Mesendoderm (in vitro differentiated cells): ENCODE results near the gene ARSB.
A peak's percentile ranks its signal among the peaks of the same experiment; 100 is the strongest.

Experiments
- DNase-seq: peaks from one replicate; pipeline ENCODE4 v3.0.0; 2013
- H2AK5ac ChIP-seq: 2 replicates; pipeline ENCODE4 v1.6.1; 2013; ENCODE audit warnings: low read length, inconsistent platforms
- H2BK120ac ChIP-seq: 2 replicates; pipeline ENCODE4 v1.6.1; 2013; ENCODE audit warnings: low read depth, mild to moderate bottlenecking, low read length, moderate library complexity, mixed read lengths
- H2BK15ac ChIP-seq: replicated peaks from 2 replicates; pipeline ENCODE4 v1.6.1; 2013; ENCODE audit warnings: low read depth, mild to moderate bottlenecking, moderate library complexity
- H2BK5ac ChIP-seq: 2 replicates; pipeline ENCODE4 v1.6.1; 2013; ENCODE audit warnings: low read length, inconsistent platforms
- H3K18ac ChIP-seq: 2 replicates; pipeline ENCODE4 v1.6.1; 2013; ENCODE audit warnings: mild to moderate bottlenecking, low read length, mixed read lengths
- H3K23ac ChIP-seq: one replicate; pipeline ENCODE4 v1.6.1; 2013; ENCODE audit warnings: low read length
- H3K27ac ChIP-seq: 2 replicates; pipeline ENCODE4 v1.5.1; 2013; ENCODE audit warnings: low read depth, mild to moderate bottlenecking, inconsistent platforms, low read length, moderate library complexity
- H3K27me3 ChIP-seq: 2 replicates; pipeline ENCODE4 v1.6.1; 2013; ENCODE audit warnings: low read length, control low read depth, mild to moderate bottlenecking, inconsistent platforms; ENCODE audit not compliant: insufficient read depth, poor library complexity
- H3K36me3 ChIP-seq: 2 replicates; pipeline ENCODE4 v1.6.1; 2013; ENCODE audit warnings: low read length, inconsistent platforms; ENCODE audit not compliant: control insufficient read depth, insufficient read depth
- H3K4ac ChIP-seq: one replicate; pipeline ENCODE4 v1.6.1; 2013; ENCODE audit warnings: low read depth, mild to moderate bottlenecking, low read length, moderate library complexity
- H3K4me1 ChIP-seq: 2 replicates; pipeline ENCODE4 v1.6.1; 2013; ENCODE audit warnings: low read depth, low read length, inconsistent platforms; ENCODE audit not compliant: control insufficient read depth
- H3K4me2 ChIP-seq: 2 replicates; pipeline ENCODE4 v1.6.1; 2013; ENCODE audit warnings: low read length
- H3K4me3 ChIP-seq: 2 replicates; pipeline ENCODE4 v1.5.1; 2013; ENCODE audit warnings: mild to moderate bottlenecking, low read length
- H3K56ac ChIP-seq: one replicate; pipeline ENCODE4 v1.6.1; 2013; ENCODE audit warnings: low read length
- H3K79me1 ChIP-seq: 2 replicates; pipeline ENCODE4 v1.6.1; 2013; ENCODE audit warnings: low read length, inconsistent platforms
- H3K79me2 ChIP-seq: 2 replicates; pipeline ENCODE4 v1.6.1; 2013; ENCODE audit warnings: mild to moderate bottlenecking, low read length; ENCODE audit not compliant: control insufficient read depth, insufficient read depth
- H3K9ac ChIP-seq: 2 replicates; pipeline ENCODE4 v1.6.1; 2013; ENCODE audit warnings: low read length, inconsistent platforms
- H4K5ac ChIP-seq: one replicate; pipeline ENCODE4 v1.6.1; 2013; ENCODE audit warnings: low read length
- H4K8ac ChIP-seq: one replicate; pipeline ENCODE4 v1.6.1; 2013; ENCODE audit warnings: low read depth, mild to moderate bottlenecking, control low read depth, low read length, moderate library complexity
- WGBS: extraction: QIAGEN DNeasy Blood & Tissue Kit; methylation state at CpG from one replicate; pipeline ENCODE4 v1.1.7; 2013; ENCODE audit warnings: low lambda C conversion rate, missing lambda C conversion rate; ENCODE audit not compliant: insufficient coverage; ENCODE audit errors: extremely low coverage; 5-methylcytosine and 5-hydroxymethylcytosine counted together

Gene ARSB

GRCh38 chr5:78958672-78959445 lies 26.3 kb downstream of the ARSB start:
- WGBS: no CpG with 5 or more reads among the region's 3 CpGs

GRCh38 chr5:78956901-78957300 lies 28.2 kb downstream of the ARSB start:
- H3K56ac ChIP-seq: no peak overlapping the region
- no peaks in the 10 kb centered on the region for H3K79me1 ChIP-seq
- no peak overlapping the region for H4K5ac ChIP-seq
- H3K36me3 ChIP-seq: no peaks in the 10 kb centered on the region
- H4K8ac ChIP-seq: no peak overlapping the region
- H2BK15ac ChIP-seq: no peak overlapping the region
- H2BK5ac ChIP-seq: no peak overlapping the region
- no CpG with 5 or more reads among the region's 1 CpG for WGBS
- H2BK120ac ChIP-seq: no peak overlapping the region
- no peak overlapping the region for H3K23ac ChIP-seq
- no peaks in the 10 kb centered on the region for H3K79me2 ChIP-seq
- no peaks in the 10 kb centered on the region for H3K27me3 ChIP-seq
- no peak overlapping the region for H3K18ac ChIP-seq
- no peaks in the 10 kb centered on the region for H3K4me1 ChIP-seq
- DNase-seq: no peak
- no peak overlapping the region for H3K4me2 ChIP-seq
- no peak overlapping the region for H2AK5ac ChIP-seq
- H3K4ac ChIP-seq: no peak overlapping the region
- no peak overlapping the region for H3K27ac ChIP-seq
- no peak overlapping the region for H3K9ac ChIP-seq
- H3K4me3 ChIP-seq: no peak overlapping the region

More at GRCh38 chr5:78958672-78959445, 26.3 kb downstream of the ARSB start:
- H4K8ac ChIP-seq: no peak overlapping the region
- no peak overlapping the region for H3K4ac ChIP-seq
- H3K79me1 ChIP-seq: no peaks in the 10 kb centered on the region
- H3K4me1 ChIP-seq: no peaks in the 10 kb centered on the region
- H3K4me2 ChIP-seq: no peak overlapping the region
- H3K9ac ChIP-seq: no peak overlapping the region
- no peak overlapping the region for H4K5ac ChIP-seq
- no peak overlapping the region for H3K56ac ChIP-seq
- no peak overlapping the region for H3K23ac ChIP-seq
- H3K27ac ChIP-seq: no peak overlapping the region
- H3K18ac ChIP-seq: no peak overlapping the region
- no peaks in the 10 kb centered on the region for H3K27me3 ChIP-seq
- no peak overlapping the region for H3K4me3 ChIP-seq
- H2BK120ac ChIP-seq: no peak overlapping the region
- no peak for DNase-seq
- no peaks in the 10 kb centered on the region for H3K79me2 ChIP-seq
- H3K36me3 ChIP-seq: no peaks in the 10 kb centered on the region
- no peak overlapping the region for H2AK5ac ChIP-seq
- no peak overlapping the region for H2BK15ac ChIP-seq
- no peak overlapping the region for H2BK5ac ChIP-seq

GRCh38 chr5:78953092-78953800 lies 31.9 kb downstream of the ARSB start:
- Histone ChIP-seq H3K27me3 (no peaks in the 10 kb centered on the region), H3K79me1 (no peaks in the 10 kb centered on the region), H3K4me1 (no peaks in the 10 kb centered on the region), H4K8ac (no peak overlapping the region), H3K9ac (no peak overlapping the region), H3K4ac (no peak overlapping the region), H4K5ac (no peak overlapping the region), H3K27ac (no peak overlapping the region), H3K4me2 (no peak overlapping the region), H3K4me3 (no peak overlapping the region), H3K56ac (no peak overlapping the region), H3K18ac (no peak overlapping the region), H2BK15ac (no peak overlapping the region), H3K23ac (no peak overlapping the region), H3K36me3 (no peaks in the 10 kb centered on the region), H2BK5ac (no peak overlapping the region), H3K79me2 (no peaks in the 10 kb centered on the region), H2BK120ac (no peak overlapping the region), H2AK5ac (no peak overlapping the region)
- DNase-seq: no peak
- no CpG with 5 or more reads among the region's 4 CpGs for WGBS

- Histone ChIP-seq H2BK15ac (no peak overlapping the region), H3K79me2 (no peaks in the 10 kb centered on the region), H3K36me3 (no peaks in the 10 kb centered on the region), H3K4me2 (no peak overlapping the region), H2BK5ac (peak overlapping the region; percentile 78), H3K79me1 (no peaks in the 10 kb centered on the region), H4K8ac (no peak overlapping the region), H3K4ac (no peak overlapping the region), H3K4me3 (no peak overlapping the region), H3K56ac (peak overlapping the region; percentile 54), H3K18ac (peak overlapping the region; percentile 88), H3K9ac (no peak overlapping the region), H3K23ac (no peak overlapping the region), H3K27ac (peak overlapping the region; percentile 84), H3K27me3 (no peaks in the 10 kb centered on the region), H3K4me1 (peaks cover 19% of the 10 kb centered on the region), H2BK120ac (no peak overlapping the region), H2AK5ac (no peak overlapping the region), H4K5ac (no peak overlapping the region)
- no CpG with 5 or more reads among the region's 9 CpGs for WGBS
- peak; percentile 82 for DNase-seq
These were observed 54.4 kb downstream of the ARSB start for GRCh38 chr5:78930721-78931120.

- peak overlapping the region; percentile 48 for H3K27ac ChIP-seq
- H3K79me2 ChIP-seq: no peaks in the 10 kb centered on the region
- WGBS: no CpG with 5 or more reads among the region's 4 CpGs
- peak overlapping the region; percentile 94 for H3K4ac ChIP-seq
- no peak for DNase-seq
- peak overlapping the region; percentile 89 for H3K18ac ChIP-seq
- no peak overlapping the region for H3K56ac ChIP-seq
- H2BK15ac ChIP-seq: no peak overlapping the region
- H2BK120ac ChIP-seq: no peak overlapping the region
- no peak overlapping the region for H2AK5ac ChIP-seq
- no peaks in the 10 kb centered on the region for H3K36me3 ChIP-seq
- H3K9ac ChIP-seq: no peak overlapping the region
- H3K79me1 ChIP-seq: no peaks in the 10 kb centered on the region
- no peak overlapping the region for H4K5ac ChIP-seq
- no peak overlapping the region for H3K4me3 ChIP-seq
- H4K8ac ChIP-seq: no peak overlapping the region
- no peaks in the 10 kb centered on the region for H3K27me3 ChIP-seq
- no peak overlapping the region for H3K4me2 ChIP-seq
- peak overlapping the region; percentile 64 for H2BK5ac ChIP-seq
- peaks cover 21% of the 10 kb centered on the region for H3K4me1 ChIP-seq
- H3K23ac ChIP-seq: no peak overlapping the region
These were observed 55.3 kb downstream of the ARSB start for GRCh38 chr5:78929833-78930232.
